ENCODE measurements around the gene ZNF614. TPM values are rescaled to one million over a fixed set of nuclear protein-coding genes. Genes with fewer than 3 reads are reported as not detected.
A peak's percentile ranks its signal among the peaks of the same experiment; 100 is the strongest.
"Not testable (repeated sequence)": the region's sequence is repeated elsewhere in the genome, so short reads cannot be mapped to it uniquely, and the experiment has no call there.

The ZNF614 gene
- total RNA-seq, 1 donor from 2014 or later: 9.0 TPM

DNA sequence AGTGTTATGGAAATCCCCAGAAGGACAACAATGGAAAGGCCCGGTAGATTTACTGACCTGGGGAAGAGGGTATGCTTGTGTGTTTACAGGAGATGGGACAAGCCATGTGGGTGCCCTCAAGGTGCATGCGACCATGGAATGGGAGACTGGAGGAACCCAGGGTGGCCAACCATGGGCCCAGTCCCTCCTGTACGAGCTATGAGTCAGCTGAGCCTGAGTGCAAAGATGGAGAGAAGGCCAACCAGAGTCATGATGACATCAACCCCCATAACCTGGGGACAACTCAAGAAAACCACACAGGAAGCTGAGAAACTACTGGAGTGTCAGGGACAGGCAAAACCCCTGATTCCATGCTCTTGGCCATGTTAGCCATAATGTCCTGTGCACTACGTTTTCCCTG lies 49.3 kb downstream of the ZNF614 start:
- peak; percentile 89 for FAIRE-seq
- Histone ChIP-seq H3K27me3 (ENCODE audit: control insufficient read depth, insufficient read depth, low read length) (no peaks in the 10 kb centered on the region), H3K36me3 (ENCODE audit: control insufficient read depth, insufficient read depth, low read length) (peaks cover 3% of the 10 kb centered on the region), H3K4me3 (ENCODE audit: low read depth, low read length) (no peak overlapping the region)
- TF ChIP-seq, protein P1, sequence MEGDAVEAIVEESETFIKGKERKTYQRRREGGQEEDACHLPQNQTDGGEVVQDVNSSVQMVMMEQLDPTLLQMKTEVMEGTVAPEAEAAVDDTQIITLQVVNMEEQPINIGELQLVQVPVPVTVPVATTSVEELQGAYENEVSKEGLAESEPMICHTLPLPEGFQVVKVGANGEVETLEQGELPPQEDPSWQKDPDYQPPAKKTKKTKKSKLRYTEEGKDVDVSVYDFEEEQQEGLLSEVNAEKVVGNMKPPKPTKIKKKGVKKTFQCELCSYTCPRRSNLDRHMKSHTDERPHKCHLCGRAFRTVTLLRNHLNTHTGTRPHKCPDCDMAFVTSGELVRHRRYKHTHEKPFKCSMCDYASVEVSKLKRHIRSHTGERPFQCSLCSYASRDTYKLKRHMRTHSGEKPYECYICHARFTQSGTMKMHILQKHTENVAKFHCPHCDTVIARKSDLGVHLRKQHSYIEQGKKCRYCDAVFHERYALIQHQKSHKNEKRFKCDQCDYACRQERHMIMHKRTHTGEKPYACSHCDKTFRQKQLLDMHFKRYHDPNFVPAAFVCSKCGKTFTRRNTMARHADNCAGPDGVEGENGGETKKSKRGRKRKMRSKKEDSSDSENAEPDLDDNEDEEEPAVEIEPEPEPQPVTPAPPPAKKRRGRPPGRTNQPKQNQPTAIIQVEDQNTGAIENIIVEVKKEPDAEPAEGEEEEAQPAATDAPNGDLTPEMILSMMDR (IDR thresholded peaks at IDR 0.05; ENCODE audit: insufficient read depth, low read length, severe bottlenecking): no peak
- DNase-seq (ENCODE audit: low read depth): no peak

DNA sequence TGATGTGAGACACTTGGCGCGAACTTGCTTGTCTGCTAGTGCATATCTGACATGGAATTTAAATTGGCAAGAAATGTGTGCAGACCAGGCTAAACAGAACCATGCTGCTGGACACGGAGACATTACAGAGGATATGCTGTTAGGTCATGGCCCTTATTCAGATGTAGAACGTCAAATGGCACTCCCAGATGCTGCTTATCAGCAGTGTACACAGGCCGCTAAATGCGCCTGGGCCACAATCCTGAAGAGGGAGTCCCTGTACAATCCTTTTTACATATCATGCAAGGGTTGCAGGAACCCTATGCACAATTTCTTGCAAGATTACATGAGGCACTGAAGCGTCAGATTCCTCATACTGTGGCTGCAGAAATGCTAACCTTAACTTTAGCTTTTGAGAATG lies 50.8 kb downstream of the ZNF614 start:
- TF ChIP-seq, protein P1 (IDR thresholded peaks at IDR 0.05; ENCODE audit: insufficient read depth, low read length, severe bottlenecking): no peak
- H3K36me3 ChIP-seq (ENCODE audit: control insufficient read depth, insufficient read depth, low read length): peaks cover 4% of the 10 kb centered on the region
- no peaks in the 10 kb centered on the region for H3K27me3 ChIP-seq (ENCODE audit: control insufficient read depth, insufficient read depth, low read length)
- no peak overlapping the region for H3K4me3 ChIP-seq (ENCODE audit: low read depth, low read length)
- DNase-seq (ENCODE audit: low read depth) (no peak), FAIRE-seq (peak; percentile 73)

DNA sequence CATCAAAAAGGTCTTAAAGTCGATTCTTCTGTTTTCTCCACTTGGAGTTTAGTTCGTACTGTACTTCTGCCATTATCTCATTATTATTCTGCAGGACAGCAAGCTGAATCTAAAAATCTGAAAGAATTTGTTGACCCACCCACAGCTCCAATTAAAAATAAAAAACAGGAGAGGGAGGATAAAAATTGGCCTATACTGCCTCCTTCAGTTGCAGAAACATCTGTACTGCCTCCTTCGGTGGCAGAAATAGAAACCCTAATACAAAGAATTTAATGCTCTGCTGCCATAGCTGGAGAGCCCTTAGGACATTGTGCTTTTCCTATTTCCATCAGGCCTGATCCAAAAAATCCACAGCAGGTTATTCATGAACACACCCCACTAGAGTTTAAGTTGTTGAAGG lies 51.3 kb downstream of the ZNF614 start:
- no peak for FAIRE-seq
- Histone ChIP-seq H3K36me3 (ENCODE audit: control insufficient read depth, insufficient read depth, low read length) (peaks cover 4% of the 10 kb centered on the region), H3K27me3 (ENCODE audit: control insufficient read depth, insufficient read depth, low read length) (no peaks in the 10 kb centered on the region), H3K4me3 (ENCODE audit: low read depth, low read length) (no peak overlapping the region)
- DNase-seq (ENCODE audit: low read depth): no peak
- TF ChIP-seq, protein P1 (IDR thresholded peaks at IDR 0.05; ENCODE audit: insufficient read depth, low read length, severe bottlenecking): no peak

DNA sequence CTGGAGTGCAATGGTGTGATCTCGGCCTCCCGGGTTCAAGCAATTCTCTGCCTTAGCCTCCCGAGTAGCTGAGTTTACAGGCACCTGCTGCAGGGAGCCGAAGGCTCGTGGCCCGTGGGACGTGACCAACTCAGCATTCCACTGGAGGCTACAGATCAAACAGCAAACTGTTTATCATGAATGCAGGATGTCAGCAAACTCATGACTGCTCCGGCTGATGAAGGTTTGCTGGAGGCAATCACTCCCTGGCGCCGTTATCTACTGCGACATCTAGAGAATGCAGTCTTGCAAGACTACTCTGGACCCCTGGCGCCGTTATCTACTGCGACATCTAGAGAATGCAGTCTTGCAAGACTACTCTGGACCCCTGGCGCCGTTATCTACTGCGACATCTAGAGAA lies 52.4 kb downstream of the ZNF614 start:
- FAIRE-seq; H3K27me3 ChIP-seq (ENCODE audit: control insufficient read depth, insufficient read depth, low read length); DNase-seq (ENCODE audit: low read depth); H3K4me3 ChIP-seq (ENCODE audit: low read depth, low read length); H3K36me3 ChIP-seq (ENCODE audit: control insufficient read depth, insufficient read depth, low read length): not testable (repeated sequence)

DNA sequence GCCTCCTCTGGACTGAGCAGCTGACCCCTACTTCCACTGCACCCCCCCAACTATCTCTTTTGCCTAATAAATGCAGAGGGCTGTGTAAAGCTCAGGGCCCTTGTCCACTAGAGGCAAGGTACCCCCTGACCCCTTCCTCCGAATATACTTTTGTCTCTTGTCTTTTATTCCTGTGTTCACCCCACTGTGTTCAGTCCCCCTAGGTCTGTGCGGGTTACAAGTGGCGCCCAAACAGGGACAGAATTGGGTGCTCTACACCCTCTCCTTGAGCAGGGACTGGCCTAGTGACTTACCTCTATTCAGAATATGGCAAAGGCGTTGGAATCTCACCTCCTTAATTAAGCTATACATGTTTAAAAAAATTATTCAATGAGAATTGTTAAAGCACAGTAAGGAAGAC lies 56.6 kb downstream of the ZNF614 start:
- Histone ChIP-seq H3K4me3 (ENCODE audit: low read depth, low read length) (no peak overlapping the region), H3K27me3 (ENCODE audit: control insufficient read depth, insufficient read depth, low read length) (no peaks in the 10 kb centered on the region), H3K36me3 (ENCODE audit: control insufficient read depth, insufficient read depth, low read length) (peaks cover 11% of the 10 kb centered on the region)
- FAIRE-seq: no peak
- TF ChIP-seq, protein P1 (IDR thresholded peaks at IDR 0.05; ENCODE audit: insufficient read depth, low read length, severe bottlenecking): no peak
- DNase-seq (ENCODE audit: low read depth): no peak

DNA sequence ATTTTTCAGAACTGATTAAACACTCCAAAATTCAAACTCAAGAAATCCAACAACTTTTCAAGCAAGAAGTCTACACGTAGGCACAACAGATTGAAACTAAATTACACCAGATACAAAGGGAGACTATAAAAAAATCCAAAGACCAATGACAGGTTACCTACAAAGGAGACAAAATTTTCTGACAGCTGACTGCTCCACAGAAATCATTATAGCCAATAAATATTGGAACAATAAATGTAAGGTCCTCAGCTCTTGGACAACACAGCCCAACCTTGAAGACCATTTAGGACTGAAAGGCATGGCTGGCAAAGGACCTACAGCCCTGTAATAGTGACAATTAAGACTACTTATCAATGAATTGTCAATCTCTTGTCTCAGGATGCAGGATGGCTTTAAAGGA lies 57.5 kb downstream of the ZNF614 start:
- H3K36me3 ChIP-seq (ENCODE audit: control insufficient read depth, insufficient read depth, low read length): peaks cover 14% of the 10 kb centered on the region
- DNase-seq (ENCODE audit: low read depth): no peak
- no peak overlapping the region for H3K4me3 ChIP-seq (ENCODE audit: low read depth, low read length)
- FAIRE-seq: no peak
- no peaks in the 10 kb centered on the region for H3K27me3 ChIP-seq (ENCODE audit: control insufficient read depth, insufficient read depth, low read length)
- TF ChIP-seq, protein P1 (IDR thresholded peaks at IDR 0.05; ENCODE audit: insufficient read depth, low read length, severe bottlenecking): no peak

Data from bronchial epithelial cell (primary cell).